Endothelial cell of umbilical vein (primary cell): ENCODE results near the gene DGKA. TPM values are rescaled to one million over a fixed set of nuclear protein-coding genes. Genes with fewer than 3 reads are reported as not detected.

Source experiments
- BruUV-seq: library from RNA; stranded (reverse); fragments of 400-500 nt; replicated peaks from 2 replicates; lab custom pipeline; 2021; lab: Mats Ljungman, UMichigan
- CTCF ChIA-PET: fragments of 300-600, 350-600 bp; sonication (Branson Sonifier 250); formaldehyde crosslinking; loops from one replicate; lab custom pipeline; 2021; ENCODE audit warnings: antibody characterized with exemption, inconsistent platforms; lab: Charles Lee
- POLR2A ChIA-PET: fragments of 300-600, 350-600 bp; sonication (Branson Sonifier 250); formaldehyde crosslinking; loops from one replicate; lab custom pipeline; 2021; ENCODE audit warnings: antibody characterized with exemption, inconsistent platforms; lab: Charles Lee
- DNase-seq: peaks from one replicate; pipeline ENCODE4 v3.0.0-alpha.2; 2011; ENCODE audit warnings: low read depth, low spot score
- FAIRE-seq: peaks from 2 replicates; lab custom pipeline; 2011; peaks lifted over from hg19 to GRCh38; lab: Jason Lieb, UNC
- H2AFZ ChIP-seq: 2 replicates; pipeline ENCODE4 v1.6.0; 2012; ENCODE audit warnings: low read depth, low read length, control low read depth, inconsistent platforms
- H3K27ac ChIP-seq: 2 replicates; pipeline ENCODE4 v1.5.1; 2011; ENCODE audit warnings: low read depth, mild to moderate bottlenecking, control low read depth, low read length, moderate library complexity; ENCODE audit not compliant: insufficient read depth
- H3K27me3 ChIP-seq, 2 experiments: 2 replicates each; pipeline versions ENCODE4 v1.6.0 to v1.6.1; 2011; ENCODE audit warnings: low read length in 2 of 2, mixed read lengths in 1 of 2; ENCODE audit not compliant: control insufficient read depth in 2 of 2, insufficient read depth in 2 of 2
- H3K36me3 ChIP-seq, 2 experiments: 2 replicates in 1 of 2; 3 replicates in 1 of 2; pipeline ENCODE4 v1.5.1; 2011; ENCODE audit warnings: low read length in 2 of 2, mild to moderate bottlenecking in 1 of 2, moderate library complexity in 1 of 2; ENCODE audit not compliant: control insufficient read depth in 2 of 2, insufficient read depth in 2 of 2; ENCODE audit errors: extremely low read depth in 1 of 2
- H3K4me1 ChIP-seq: 3 replicates; pipeline ENCODE4 v1.5.1; 2011; ENCODE audit warnings: mild to moderate bottlenecking, low read length; ENCODE audit not compliant: control insufficient read depth, insufficient read depth; ENCODE audit errors: extremely low read depth
- H3K4me2 ChIP-seq: 2 replicates; pipeline ENCODE4 v1.6.1; 2011; ENCODE audit warnings: low read length, control low read depth, mixed read lengths; ENCODE audit not compliant: insufficient read depth
- H3K4me3 ChIP-seq, 3 experiments: fragments of 200-600 bp in 1 of 3; sonication (generic), shearing (Covaris generic) in 1 of 3; replicated peaks in 1 of 3; 2 replicates each; pipeline ENCODE4 v1.5.1; 2011 to 2016; ENCODE audit warnings: control low read depth in 3 of 3, low read length in 3 of 3, mild to moderate bottlenecking in 2 of 3, inconsistent platforms in 1 of 3, low read depth in 1 of 3, moderate library complexity in 1 of 3; ENCODE audit not compliant: insufficient read depth in 1 of 3
- H3K79me2 ChIP-seq: 2 replicates; pipeline ENCODE4 v1.6.0; 2012; ENCODE audit warnings: low read length, inconsistent platforms; ENCODE audit not compliant: control insufficient read depth, insufficient read depth
- H3K9ac ChIP-seq: replicated peaks from 2 replicates; pipeline ENCODE3; 2011; ENCODE audit warnings: low read length, control low read depth; ENCODE audit not compliant: insufficient read depth; ENCODE audit errors: extremely low read depth
- H3K9me1 ChIP-seq: replicated peaks from 3 replicates; pipeline ENCODE4 v1.6.0; 2011; ENCODE audit warnings: mild to moderate bottlenecking, low read length; ENCODE audit not compliant: control insufficient read depth, insufficient read depth; ENCODE audit errors: extremely low read depth
- H3K9me3 ChIP-seq: replicated peaks from 2 replicates; pipeline ENCODE4 v1.5.1; 2012; ENCODE audit warnings: low read length, inconsistent platforms; ENCODE audit not compliant: control insufficient read depth, insufficient read depth
- H4K20me1 ChIP-seq: replicated peaks from 2 replicates; pipeline ENCODE3; 2011; ENCODE audit warnings: mild to moderate bottlenecking, low read length; ENCODE audit not compliant: control insufficient read depth, insufficient read depth; ENCODE audit errors: extremely low read depth
- CTCF ChIP-seq, 2 donors: IDR thresholded peaks; 1 replicate in 1 of 2; 2 replicates in 1 of 2; pipeline ENCODE4 v1.5.1; 2011; ENCODE audit warnings: low read length in 2 of 2, mild to moderate bottlenecking in 2 of 2, moderate library complexity in 2 of 2, control low read depth in 1 of 2, inconsistent platforms in 1 of 2, low read depth in 1 of 2; ENCODE audit not compliant: insufficient read depth in 1 of 2; ENCODE audit errors: extremely low read depth in 1 of 2
- EZH2 ChIP-seq: IDR thresholded peaks from 2 replicates; pipeline ENCODE4 v1.6.1; 2012; ENCODE audit warnings: borderline replicate concordance, low read depth, mild to moderate bottlenecking, moderate library complexity, low read length, inconsistent platforms; ENCODE audit not compliant: severe bottlenecking
- FOS ChIP-seq: IDR thresholded peaks from 2 replicates; pipeline ENCODE4 v1.6.1; 2011; ENCODE audit warnings: mild to moderate bottlenecking, low read length, moderate library complexity, borderline replicate concordance; ENCODE audit not compliant: insufficient read depth
- GATA2 ChIP-seq: IDR thresholded peaks from 2 replicates; pipeline ENCODE4 v1.7.0; 2011; ENCODE audit warnings: low read depth, mild to moderate bottlenecking, moderate library complexity, mixed read lengths, low read length; ENCODE audit not compliant: insufficient read length, insufficient read depth
- JUN ChIP-seq: IDR thresholded peaks from 2 replicates; pipeline ENCODE4 v1.6.1; 2011; ENCODE audit warnings: borderline replicate concordance, low read depth; ENCODE audit not compliant: insufficient read length, insufficient read depth
- MAX ChIP-seq: IDR thresholded peaks from 2 replicates; pipeline ENCODE4 v1.6.1; 2011; ENCODE audit not compliant: insufficient read depth, insufficient read length
- MYC ChIP-seq: IDR thresholded peaks from one replicate; pipeline ENCODE4 v1.6.1; 2011; ENCODE audit warnings: mild to moderate bottlenecking, low read depth, low read length
- POLR2A ChIP-seq: IDR thresholded peaks from 2 replicates; pipeline ENCODE4 v1.6.1; 2012; ENCODE audit warnings: low read depth, mild to moderate bottlenecking, control low read depth, low read length
- POLR2AphosphoS5 ChIP-seq: IDR thresholded peaks from 2 replicates; pipeline ENCODE4 v1.6.1; 2012; ENCODE audit warnings: low read depth, mild to moderate bottlenecking, control low read depth, low read length, moderate library complexity; ENCODE audit not compliant: insufficient read depth
- dilution Hi-C: fragments of 300-500 bp; cut with MboI; formaldehyde crosslinking; loops from one replicate; pipeline ENCODE4 v1.15.0; 2019; ENCODE audit warnings: low sequenced_read_pairs; ENCODE audit not compliant: extremely low pct_ligation_motif_present
- intact Hi-C: fragments of 100-400 bp; cut with micrococcal nuclease; formaldehyde crosslinking; loops from one replicate; pipeline ENCODE4 v1.10.0; 2022
- polyA plus RNA-seq, 4 experiments: library from polyadenylated mRNA; depleted of rRNA in 3 of 4; stranded (reverse) in 3 of 4; unstranded in 1 of 4; fragments of >200 nt; gene quantifications; 2 replicates each; pipeline versions ENCODE4 v1.2.1 to v1.2.3, GENCODE V29; 2011 to 2012; ENCODE audit warnings: missing spikeins in 1 of 4
- total RNA-seq: library from RNA; stranded (reverse); gene quantifications from 2 replicates; pipeline ENCODE4 v1.2.3, GENCODE V29; 2021

The DGKA gene
- total and polyA plus RNA-seq, 2 donors (not counting 3 experiments of a cell fraction or from before 2014, with no cell fraction given), result 49.8 to 53.2 TPM

DNA sequence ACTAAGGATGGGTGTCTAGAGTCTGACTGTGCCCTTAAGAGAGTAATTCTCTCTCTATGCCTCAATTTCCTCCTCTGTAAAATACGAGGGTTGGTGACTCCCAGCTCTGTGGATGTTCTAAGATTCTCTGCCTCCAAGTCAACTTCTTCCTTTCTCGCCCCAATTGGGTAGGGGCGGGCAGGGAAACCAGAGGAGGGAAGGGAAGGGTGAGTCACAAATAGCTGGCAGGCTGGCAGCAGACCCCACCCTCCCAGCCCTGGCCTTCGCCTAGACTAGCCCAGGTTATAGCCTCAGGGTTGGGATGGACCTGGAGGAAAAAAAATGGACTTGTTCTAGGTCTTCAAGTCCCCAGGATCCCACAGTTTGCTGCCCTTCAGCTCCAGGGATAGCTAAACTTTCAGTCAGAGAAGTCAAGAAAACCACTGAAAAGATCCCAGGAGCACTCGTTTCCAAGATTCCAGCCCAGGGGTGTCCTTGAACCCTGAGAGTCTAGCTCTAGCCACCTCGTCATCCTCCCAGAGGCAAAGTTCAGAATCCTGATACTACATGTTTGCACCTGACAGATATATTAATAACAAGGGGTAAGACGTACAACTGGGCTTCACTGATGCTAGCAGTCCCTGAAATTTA is 2.3 kb downstream of the DGKA start:
- no TSS peak for BruUV-seq
- dilution Hi-C loops, result no loop called here
- H3K27ac ChIP-seq, result no peak overlapping the region

DNA sequence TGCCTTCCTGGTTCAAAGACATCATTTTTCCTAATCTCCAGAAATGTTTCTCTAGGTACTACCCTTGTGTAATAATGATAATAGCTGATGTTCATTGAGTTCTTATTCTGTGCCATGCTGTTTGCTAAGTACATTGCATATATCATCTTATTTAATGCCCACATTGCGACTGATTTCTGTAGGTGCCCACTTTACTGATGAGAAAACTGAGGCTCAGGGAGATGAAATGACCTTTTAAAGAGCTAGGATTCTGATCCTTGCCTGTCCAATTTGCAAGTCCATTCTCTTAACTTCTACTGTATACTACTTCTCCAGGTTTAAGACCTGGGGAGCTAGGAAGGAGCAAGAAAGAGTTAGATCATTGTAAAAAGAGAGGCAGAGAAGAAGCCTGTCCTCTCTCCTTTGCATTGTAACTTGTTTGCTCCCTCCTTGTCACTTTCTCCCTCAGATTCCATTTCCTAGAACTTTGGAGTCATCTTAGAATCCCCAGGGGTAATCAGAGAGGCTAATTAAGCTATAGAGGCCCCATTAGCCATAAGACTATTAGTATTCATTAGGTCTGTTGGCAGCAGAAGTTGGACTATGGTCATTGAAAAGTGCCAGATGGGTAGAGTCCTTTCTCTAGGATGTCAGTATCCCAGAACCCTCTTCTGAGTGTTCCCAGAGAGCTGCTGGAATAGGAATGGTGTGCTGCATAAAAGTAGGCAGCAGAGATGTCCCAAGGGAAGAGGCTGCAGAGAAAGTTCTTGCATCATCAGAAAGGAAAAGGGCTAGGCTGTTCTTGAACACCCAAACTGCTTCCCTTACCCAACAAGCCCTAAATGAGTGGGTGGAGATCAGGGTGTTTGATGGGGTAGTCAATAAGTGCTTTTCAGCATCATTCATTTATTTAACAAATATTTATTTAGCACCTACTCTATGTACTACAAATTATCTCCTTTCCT is 3.1 kb downstream of the DGKA start:
- no peak overlapping the region for H3K4me3 ChIP-seq
- POLR2A ChIA-PET, result interaction anchor here (0.9 kb wide), 1 partner anchor 104 kb away, joined by 8 read pairs; the partner anchor contains the start of gene DNAJC14

More for the DNA sequence above, 2.3 kb downstream of the DGKA start:
- no peak overlapping the region for H3K9ac ChIP-seq
- no peaks in the 10 kb centered on the region for H3K79me2 ChIP-seq
- DNase-seq (peak; percentile 60), FAIRE-seq (peak; percentile 96)
- no peaks in the 10 kb centered on the region for H4K20me1 ChIP-seq
- intact Hi-C loops, result loop anchor here (2.0 to 5.0 kb wide), 3 partner anchors 40 to 109 kb away; partner anchors contain the start of gene RPS26
- peak; percentile 53 for TF ChIP-seq POLR2A
- no peak for TF ChIP-seq EZH2
- no peaks in the 10 kb centered on the region for H3K9me3 ChIP-seq
- H3K36me3 ChIP-seq, result peaks cover 0 to 5% of the 10 kb centered on the region in 2 experiments
- POLR2A ChIA-PET, result interaction anchor here (0.9 kb wide), 1 partner anchor 104 kb away, joined by 8 read pairs; the partner anchor contains the start of gene DNAJC14
- H3K4me3 ChIP-seq, result peak overlapping the region in 1 of 3 experiments; percentile 70
- no peaks in the 10 kb centered on the region for H3K27me3 ChIP-seq
- H2AFZ ChIP-seq, result no peak overlapping the region
- H3K4me1 ChIP-seq, result peaks cover 29% of the 10 kb centered on the region
- no peaks in the 10 kb centered on the region for H3K9me1 ChIP-seq
- H3K4me2 ChIP-seq, result peak overlapping the region; percentile 77
- CTCF ChIA-PET, result interaction anchor here (0.7 to 2.6 kb wide), 14 partner anchors 9 to 277 kb away, joined by 3 to 17 read pairs (median 4); partner anchors contain the start of genes DNAJC14 and RAB5B

More for the DNA sequence above, 3.1 kb downstream of the DGKA start:
- no peak overlapping the region for H3K4me2 ChIP-seq
- intact Hi-C loops, result loop anchor here (2.0 to 5.0 kb wide), 3 partner anchors 39 to 108 kb away; partner anchors contain the start of gene RPS26
- H3K9me1 ChIP-seq, result no peaks in the 10 kb centered on the region
- CTCF ChIA-PET, result interaction anchor here (0.6 to 2.6 kb wide), 13 partner anchors 9 to 323 kb away, joined by 3 to 17 read pairs (median 4); partner anchors contain the start of genes DNAJC14 and RAB5B
- no peaks in the 10 kb centered on the region for H3K27me3 ChIP-seq
- H4K20me1 ChIP-seq, result no peaks in the 10 kb centered on the region
- no TSS peak for BruUV-seq
- FAIRE-seq (no peak), DNase-seq (no peak)
- H3K27ac ChIP-seq, result no peak overlapping the region
- no peaks in the 10 kb centered on the region for H3K9me3 ChIP-seq
- no peak for TF ChIP-seq EZH2
- no peak for TF ChIP-seq CTCF (IDR thresholded peaks at IDR 0.05; ENCODE audit: extremely low read depth in 1 of 2, insufficient read depth in 1 of 2, low read depth in 1 of 2, low read length in 2 of 2)
- TF ChIP-seq MYC, result no peak
- no peak for TF ChIP-seq GATA2
- no peak for TF ChIP-seq MAX
- no peak for TF ChIP-seq POLR2AphosphoS5
- no peak for TF ChIP-seq FOS
- TF ChIP-seq JUN, result no peak
- H2AFZ ChIP-seq, result no peak overlapping the region
- peaks cover 0 to 5% of the 10 kb centered on the region in 2 experiments for H3K36me3 ChIP-seq
- H3K79me2 ChIP-seq, result no peaks in the 10 kb centered on the region
- dilution Hi-C loops, result no loop called here
- H3K4me1 ChIP-seq, result peaks cover 29% of the 10 kb centered on the region
- no peak overlapping the region for H3K9ac ChIP-seq
